GM19324 (cell line): ENCODE results near the gene IGLL1.
"Not testable (repeated sequence)": the region's sequence is repeated elsewhere in the genome, so short reads cannot be mapped to it uniquely, and the experiment has no call there.

Source experiments
- ATAC-seq: cut with Tn5 transposase; IDR thresholded peaks from one replicate; pipeline ENCODE4 v1.9.1; 2021; ENCODE audit warnings: mild to moderate bottlenecking, moderate library complexity; ENCODE audit not compliant: unreplicated experiment, low FRiP score

Gene IGLL1

GRCh38 chr22:23591846-23592245 lies 11.8 kb upstream of the IGLL1 start:
- no peak for ATAC-seq

GRCh38 chr22:23591201-23591791 lies 11.2 kb upstream of the IGLL1 start:
- no peak for ATAC-seq

- ATAC-seq = no peak
These were observed 3.7 kb upstream of the IGLL1 start for GRCh38 chr22:23583836-23584235.

DNA sequence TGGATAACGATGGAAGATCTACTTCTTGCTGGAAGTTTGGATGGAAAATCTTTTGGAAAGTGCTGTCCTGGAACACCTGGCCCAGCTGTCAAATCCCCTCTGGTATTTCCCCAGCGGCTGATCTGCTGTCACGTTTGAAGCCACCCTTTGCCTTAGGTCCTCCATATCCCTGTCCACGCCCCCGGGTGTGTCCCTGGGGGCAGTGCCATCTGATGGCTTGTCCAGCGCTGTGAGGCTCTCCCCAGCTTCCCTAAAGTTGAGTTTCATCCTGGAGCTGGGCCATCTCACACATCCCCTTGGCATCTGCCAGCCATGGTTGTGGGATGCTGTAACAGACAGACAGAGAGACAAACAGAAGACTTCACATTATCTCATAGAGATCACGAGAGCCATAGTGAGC lies 3.1 kb upstream of the IGLL1 start:
- no peak for ATAC-seq

DNA sequence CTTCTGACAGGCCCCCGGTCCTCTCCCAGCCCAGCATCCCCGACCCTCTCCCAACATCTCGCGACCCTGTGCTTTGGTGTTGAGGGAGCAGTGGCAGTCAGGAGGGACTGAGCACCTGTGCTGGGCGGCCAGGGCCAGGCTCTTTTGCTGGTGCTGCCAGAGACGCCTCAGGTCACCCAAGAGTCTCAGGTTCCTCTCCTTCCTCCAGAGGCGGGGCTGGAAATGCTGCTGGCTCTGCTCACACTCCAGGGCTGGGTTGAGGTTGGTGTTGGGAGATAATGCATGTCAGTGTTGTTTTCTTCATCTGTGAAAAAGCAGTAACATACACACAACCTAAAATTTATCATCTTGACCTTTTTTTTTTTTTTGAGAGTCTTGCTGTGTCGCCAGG lies 1.2 kb upstream of the IGLL1 start:
- no peak for ATAC-seq

DNA sequence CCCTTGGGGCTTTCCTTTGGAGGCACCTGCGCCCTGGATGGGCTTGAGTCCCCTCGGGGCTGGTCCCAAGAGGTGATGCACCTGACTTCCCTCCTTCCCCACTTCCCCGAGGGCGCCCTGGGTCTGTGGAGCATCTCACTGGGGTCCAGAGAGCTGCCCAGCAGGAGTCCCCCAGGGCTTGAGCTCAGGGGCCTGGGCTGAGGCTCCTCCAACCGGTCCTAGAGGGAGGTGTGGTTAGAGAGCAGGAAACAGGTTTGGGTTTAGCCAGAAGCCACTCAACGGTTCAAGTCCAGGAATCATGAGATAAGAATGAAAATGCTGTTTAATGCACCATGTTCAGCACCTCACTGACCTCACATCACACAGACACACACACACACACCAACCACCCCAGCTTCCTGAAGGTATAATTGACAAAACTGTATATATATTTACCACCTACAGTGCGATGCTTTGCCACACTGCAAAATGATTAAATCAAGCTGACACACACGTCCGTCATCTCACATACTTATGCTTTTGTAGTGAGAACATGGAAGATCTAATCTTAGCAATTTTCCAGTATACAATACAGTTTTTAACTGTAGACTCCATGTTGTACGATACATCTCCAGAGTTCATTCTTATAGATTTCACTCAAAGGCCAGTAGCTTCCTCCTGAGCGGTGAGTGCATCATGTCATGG lies 628 bp upstream of the IGLL1 start:
- ATAC-seq = no peak

GRCh38 chr22:23579280-23579679 lies 810 bp downstream of the IGLL1 start:
- ATAC-seq = no peak

DNA sequence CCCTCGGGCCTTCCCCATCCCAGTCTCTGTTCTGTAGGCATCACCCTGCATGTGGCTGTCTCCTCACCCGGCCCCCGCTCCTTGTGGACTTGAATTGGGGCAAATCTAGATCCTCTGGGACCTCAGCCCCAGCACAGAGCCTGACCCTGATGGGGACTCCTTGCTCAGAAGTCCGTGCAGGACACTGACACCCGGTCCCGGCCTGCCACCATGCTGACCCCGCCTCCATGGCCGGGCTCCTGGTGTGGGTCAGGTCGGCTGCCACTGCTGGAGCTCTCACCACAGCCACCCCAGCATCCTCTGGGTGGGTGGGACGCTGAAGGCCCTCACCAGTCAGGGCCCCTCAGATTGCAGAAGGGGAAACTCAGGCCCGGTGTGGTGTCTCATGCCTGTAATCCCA lies 1.8 kb downstream of the IGLL1 start:
- ATAC-seq = no peak

DNA sequence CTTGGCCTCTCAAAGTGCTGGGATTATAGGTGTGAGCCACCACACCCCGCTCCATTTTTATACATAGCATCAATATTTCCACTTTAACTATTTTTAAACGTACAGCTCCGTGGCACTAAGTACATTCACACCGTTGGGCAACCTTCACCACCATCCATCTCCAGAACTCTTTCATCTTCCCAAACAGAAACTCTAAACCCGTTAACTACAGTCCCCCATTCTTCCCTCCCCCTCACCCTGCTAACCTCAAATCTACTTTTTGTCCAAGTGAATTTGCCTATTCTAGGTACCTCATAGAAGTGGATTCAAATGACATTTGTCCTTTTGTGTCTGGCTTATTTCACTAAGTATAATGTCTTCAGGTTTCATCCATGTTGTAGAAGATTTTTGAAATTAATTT lies 3.4 kb downstream of the IGLL1 start:
- ATAC-seq = no peak

DNA sequence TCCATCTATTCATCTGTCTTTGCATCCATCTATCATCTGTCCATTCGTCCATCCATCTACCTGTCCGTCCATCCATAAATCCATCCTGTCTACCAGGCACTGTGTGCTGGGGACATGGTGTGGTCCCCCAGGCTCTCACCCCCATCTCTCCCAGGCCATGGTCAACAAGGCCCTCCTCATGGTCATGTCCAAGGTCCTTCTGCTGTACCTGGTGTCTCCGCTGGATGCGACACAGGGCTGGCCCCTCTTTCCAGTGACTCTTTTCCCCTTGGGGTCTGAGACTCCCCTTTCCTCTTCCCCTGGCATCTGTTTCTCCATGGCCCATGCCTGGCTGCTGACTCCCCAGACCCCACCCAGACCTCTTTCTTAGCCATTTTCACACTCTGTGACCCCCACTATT lies 4.5 kb downstream of the IGLL1 start:
- no peak for ATAC-seq

GRCh38 chr22:23574877-23575276 lies 5.2 kb downstream of the IGLL1 start:
- no peak for ATAC-seq

- ATAC-seq = no peak
These were observed 5.7 kb downstream of the IGLL1 start for GRCh38 chr22:23574371-23574811.

DNA sequence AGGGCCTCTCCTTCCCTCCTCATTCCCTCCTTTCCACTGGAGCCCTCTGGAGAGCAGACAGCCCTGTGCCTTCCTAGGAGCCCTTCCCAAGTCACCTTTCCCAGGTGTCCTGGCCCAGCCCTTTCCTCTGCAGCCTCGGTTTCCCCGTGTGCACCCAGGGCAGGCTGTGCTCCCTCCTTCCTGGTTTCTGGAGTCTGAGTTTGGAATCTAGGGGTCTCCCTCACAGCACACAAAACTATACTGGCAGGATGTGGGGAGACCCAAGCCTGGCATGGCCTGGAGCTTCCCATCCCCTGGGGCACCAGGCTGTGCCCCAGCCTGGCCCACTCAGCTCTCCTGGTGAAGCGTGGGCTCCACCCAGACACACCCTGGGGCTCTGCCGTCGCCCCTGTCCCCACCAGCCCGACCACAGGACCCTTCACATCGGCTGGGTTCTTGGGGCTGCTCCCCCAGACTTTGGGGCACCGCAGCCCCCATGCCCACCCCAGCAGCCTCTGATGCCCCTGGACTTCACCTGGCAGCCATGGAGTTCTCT lies 6.3 kb downstream of the IGLL1 start:
- not testable (repeated sequence) for ATAC-seq

DNA sequence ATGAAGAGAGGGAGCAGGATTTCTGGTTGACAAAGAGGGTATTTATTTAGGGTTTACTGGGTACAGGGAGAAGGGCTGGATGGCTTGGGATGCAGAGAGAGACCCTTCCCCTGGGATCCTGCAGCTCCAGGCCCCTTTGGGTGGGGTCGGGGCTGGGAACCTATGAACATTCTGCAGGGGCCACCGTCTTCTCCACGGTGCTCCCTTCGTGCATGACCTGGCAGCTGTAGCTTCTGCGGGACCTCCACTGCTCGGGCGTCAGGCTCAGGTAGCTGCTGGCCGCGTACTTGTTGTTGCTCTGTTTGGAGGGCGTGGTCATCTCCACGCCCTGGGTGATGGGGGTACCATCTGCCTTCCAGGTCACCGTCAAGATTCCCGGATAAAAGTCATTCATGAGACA lies 7.0 kb downstream of the IGLL1 start:
- ATAC-seq = not testable (repeated sequence)

GRCh38 chr22:23571486-23571885 lies 8.6 kb downstream of the IGLL1 start:
- no peak for ATAC-seq

DNA sequence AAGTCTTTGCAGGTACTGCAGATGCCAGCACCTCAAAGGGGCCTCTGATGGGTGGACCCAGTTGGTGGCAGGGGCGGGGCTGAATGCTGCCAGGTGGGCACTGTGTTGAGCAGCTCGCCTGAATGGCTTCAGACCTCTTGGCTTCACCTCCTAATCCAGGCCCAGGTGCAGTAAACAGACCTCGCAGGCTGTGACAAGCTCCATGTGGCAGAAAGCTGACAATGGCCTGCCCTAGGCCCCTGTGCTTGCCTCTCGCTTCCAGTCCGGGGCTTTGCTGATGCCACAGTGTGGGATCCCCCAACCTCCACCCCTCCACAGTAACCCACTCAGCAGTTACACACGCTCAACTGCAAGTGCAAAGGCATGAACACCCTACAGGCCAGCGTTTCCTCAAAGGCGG lies 9.4 kb downstream of the IGLL1 start:
- ATAC-seq = no peak

GRCh38 chr22:23569716-23570115 lies 10.4 kb downstream of the IGLL1 start:
- ATAC-seq = no peak

DNA sequence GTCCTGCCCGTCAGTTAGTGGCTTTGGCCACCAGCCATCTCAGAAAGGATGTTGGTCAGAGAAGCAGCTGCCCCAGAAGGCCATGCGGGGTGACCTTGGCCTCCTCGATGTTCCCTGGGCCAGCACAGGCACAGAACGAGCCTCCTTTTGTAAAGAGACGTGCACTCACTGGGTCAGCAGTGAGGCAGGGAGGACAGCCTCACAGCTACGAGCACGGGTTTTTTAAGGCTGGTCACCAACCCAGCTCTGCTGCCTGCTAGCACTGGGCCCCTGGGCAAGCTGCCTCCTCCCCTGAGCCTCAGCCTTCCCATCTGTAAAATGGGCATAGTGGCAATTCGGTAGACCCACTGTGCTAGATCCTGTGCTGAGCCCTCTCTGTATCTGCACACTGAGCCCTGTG lies 10.8 kb downstream of the IGLL1 start:
- ATAC-seq = no peak

DNA sequence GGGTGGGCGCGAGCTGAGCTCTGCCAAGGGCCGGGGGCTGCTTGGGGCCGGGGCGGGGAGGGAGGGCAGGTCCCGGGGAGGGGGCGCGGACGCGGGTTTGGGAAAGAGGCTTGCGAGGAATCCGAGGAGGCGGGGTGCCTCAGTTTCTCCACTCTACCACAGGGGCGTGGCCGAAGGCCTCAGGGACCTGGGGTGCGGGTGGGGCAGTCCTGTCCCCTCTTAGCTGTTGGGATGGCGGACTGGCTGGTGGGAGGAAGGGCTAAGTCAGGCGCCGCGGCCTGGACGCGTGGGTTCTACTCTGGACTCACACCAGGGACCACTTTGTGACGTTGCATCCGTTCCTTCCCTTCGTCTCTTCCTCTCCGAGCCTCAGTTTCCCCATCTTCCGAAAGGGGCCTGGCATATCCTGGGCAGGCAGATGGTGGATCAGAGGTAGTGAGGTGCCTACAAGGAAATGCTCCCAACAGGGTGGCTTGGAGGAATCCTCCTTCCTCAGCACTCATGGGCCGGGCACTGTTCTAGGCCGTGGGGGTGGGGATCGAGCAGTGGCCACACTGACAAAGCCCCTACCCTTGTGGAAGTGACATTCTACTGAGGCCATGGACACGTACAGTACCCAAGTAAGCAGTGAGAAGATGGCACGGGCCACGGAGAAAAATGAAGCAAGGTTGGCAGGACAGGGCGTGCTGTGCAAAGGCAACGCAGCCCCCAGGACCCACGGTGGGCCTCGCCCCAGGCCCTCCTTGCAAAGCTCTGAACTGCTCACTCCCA lies 13.2 kb downstream of the IGLL1 start:
- ATAC-seq = no peak

DNA sequence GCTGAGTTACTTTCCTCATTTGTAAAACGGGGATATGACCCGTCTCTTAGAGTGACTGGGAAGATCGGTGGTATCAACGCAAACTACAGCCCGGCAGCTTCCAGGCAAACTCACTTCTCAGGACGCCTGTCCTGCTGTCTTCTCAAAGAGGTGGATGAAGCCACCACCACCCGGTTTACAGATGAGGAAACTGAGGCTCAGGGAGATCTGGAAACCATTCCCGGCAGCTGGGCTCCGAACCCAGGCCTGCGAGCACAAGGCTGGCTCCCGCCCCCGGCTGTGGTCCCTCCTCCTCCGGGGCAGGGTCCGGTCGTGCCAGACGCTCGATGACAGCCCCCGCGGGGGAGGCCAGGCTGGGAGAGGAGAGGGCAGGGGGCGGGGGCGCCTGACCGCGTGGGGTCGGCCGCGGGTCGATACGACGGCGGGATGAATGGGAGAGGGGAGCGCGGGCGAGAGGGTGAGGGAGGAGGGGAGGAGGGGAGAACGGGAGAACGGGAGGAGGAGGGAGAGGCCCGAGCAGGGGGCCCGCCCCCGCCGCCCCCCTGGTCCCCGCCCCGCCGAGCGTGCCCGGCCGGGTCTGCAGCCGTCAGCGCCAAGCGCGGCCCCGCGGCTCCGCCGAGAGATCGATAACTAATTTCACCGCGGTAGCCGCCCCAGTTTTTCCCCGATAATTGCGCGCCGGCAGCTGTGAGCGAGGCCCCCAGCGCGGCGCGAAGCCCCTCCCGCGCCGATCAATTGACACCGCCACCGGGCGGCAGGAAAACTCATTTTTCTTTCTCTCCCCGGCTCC lies 14.0 kb downstream of the IGLL1 start:
- ATAC-seq = no peak
